Measurements from ENCODE around the gene DPP10.
"Not testable (repeated sequence)": the region's sequence is repeated elsewhere in the genome, so short reads cannot be mapped to it uniquely, and the experiment has no call there.

DPP10 gene

GRCh38 chr2:115305712-115306111, 863.3 kb downstream of the DPP10 start:
- DNase-seq = no peak

GRCh38 chr2:115314119-115314518, 871.7 kb downstream of the DPP10 start:
- DNase-seq = no peak

DNA sequence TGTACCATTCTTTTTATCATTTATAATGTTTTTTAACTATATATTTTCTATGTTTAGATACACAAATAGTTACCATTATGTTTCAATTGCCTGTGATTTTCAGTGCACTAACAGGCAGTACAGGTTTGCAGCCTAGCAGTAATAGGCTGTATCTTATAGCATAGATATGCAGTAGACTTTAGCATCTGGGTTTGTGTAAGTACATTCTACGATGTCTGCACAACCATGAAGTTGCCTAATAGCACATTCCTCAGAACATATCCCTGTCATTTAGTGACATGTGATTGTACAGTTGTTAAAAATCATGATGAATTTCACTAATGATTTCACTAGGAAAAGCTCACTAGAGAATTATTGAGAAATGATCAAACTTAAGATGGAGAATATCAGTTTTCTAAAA, 884.6 kb downstream of the DPP10 start:
- no peak for DNase-seq

GRCh38 chr2:115359550-115359949, 917.1 kb downstream of the DPP10 start:
- DNase-seq = no peak

GRCh38 chr2:115364093-115364492, 921.7 kb downstream of the DPP10 start:
- no peak for DNase-seq

DNA sequence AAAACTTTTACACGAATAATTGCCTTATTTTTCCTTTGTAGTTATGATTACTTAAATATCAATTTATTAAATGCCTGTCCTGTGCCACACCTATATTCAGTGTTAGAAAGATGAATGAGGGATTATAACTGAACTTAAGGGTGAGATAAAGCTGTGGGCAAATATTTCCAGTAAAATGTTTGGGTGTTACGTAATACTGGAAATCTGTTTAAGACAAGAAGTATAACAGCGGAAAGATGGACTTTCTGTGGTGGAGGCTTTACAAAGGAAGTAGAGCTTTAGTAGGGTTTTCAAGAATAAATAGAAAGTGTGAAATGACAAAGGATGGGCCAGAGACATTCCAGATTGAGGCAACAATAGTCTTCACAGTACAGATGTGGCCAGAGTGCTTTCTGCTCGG, 927.0 kb downstream of the DPP10 start:
- DNase-seq = no peak

DNA sequence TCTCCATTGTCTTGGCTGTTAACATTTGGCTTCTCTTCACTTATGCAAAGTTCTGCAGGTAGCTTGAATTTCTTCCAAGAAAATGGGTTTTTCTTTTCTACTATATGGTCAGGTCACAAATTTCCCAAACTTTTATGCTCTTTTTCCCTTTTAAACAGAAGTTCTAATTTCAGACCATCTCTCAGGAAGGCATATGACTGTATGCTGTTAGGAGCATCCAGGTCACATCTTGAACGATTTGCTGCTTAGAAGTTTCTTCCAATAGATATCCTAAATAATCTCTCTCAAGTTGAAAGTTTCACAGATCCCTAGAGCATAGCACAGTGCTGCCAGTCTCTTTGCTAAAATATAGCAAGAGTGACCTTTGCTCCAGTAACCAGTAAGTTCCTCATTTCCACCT, 932.5 kb downstream of the DPP10 start:
- DNase-seq = no peak

DNA sequence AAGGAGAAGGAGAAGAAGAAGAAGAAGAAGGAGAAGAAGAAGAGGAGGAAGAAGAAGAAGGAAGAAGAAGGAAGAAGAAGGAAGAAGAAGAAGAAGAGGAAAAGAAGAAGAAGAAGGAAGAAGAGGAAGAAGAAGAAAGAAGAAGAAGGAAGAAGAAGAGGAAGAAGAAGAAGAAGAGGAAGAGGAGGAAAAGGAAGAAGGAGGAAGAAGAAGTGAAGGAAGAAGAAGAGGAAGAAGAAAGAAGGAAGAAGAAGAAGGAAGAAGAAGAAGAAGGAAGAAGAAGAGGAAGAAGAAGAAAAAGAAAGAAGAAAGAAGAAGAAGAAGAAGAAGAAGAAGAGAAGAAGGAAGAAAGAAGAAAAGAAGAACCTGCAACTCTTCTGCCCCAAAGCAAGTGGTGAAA, 942.0 kb downstream of the DPP10 start:
- DNase-seq = no peak

DNA sequence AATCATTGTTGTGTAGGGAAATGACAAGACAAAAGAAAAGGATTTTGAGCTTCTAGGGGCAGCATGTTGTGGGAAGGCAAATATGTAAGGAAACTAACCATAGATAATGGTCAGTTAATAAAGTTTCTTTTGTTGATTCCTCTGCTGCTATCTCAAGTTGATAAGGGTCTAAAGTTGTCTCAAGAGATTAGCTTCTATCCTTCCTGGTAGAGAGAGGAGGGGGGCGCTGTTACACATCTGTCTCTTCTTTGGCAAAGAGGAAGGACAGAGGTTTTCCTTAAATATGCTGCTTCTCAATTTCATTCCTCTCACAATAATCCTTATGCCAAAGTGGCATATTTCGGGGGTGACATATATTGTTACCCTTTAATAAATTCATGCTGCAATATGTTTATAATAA, 944.0 kb downstream of the DPP10 start:
- DNase-seq = no peak

DNA sequence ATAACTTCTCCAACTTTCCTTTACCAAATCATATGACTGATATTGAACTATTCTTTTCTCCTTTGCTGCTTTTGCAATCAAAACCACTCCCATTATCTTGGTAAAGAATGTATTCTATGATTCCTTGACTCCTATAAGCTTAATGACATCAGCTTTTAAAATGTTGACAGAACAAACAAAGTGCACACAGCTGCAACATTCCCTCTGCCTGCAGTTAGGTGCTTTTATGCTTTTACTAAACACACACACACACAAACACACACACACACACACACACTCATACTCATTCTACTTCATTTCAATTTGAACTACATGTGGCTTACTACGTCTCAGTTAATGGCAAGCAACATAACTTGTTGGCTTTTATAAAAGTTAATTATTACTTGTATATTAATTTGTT, 946.6 kb downstream of the DPP10 start:
- DNase-seq = peak; percentile 37

DNA sequence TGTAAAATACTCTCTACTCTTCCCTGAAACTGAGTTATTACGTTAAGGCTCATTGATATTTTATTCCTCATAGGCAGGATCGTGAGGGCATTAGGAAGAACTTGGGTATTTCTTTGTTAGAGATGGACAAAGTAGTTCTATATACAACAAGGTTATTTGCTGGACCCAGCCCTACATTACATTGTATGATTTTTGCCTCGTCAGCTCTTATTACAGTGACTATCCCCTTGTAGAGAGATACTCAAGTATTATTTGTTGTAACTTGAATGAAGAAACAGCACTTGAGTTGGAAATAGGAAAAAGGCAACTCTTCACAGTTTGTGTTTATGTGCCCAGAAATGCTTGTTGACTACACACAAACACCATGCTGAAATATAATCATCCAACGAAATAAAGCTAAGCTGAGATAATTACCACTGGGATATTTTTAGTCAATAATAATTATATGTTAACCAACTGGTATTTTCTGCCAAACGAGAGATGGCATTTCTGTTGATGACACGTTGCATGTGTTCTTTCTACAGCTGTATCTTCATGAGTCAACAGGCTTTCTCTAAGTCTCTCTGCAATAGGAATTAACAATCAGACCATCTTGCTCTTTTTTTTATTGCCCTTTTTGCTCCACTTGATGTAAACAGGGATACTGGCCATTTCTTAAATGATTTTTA, 947.6 kb downstream of the DPP10 start:
- DNase-seq = peak; percentile 15

DNA sequence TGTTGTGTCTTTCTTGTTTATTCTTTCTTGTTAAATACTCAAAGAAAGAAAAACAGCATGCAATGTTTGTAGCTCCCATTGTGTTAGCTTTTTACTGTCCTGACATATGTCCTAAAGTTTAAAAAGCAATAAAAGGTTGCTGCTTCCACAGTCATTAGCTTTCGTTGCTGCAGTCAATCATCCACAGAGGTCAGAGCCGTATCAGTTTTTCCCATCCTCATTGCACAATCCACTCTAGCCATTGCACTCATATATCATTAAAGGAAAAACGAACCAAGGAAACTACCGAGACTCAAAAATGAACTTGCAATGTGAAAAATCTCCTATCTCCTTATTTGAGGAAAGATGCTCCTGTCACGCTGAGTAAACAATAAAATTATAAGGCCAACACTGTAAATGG, 954.1 kb downstream of the DPP10 start:
- DNase-seq = no peak

DNA sequence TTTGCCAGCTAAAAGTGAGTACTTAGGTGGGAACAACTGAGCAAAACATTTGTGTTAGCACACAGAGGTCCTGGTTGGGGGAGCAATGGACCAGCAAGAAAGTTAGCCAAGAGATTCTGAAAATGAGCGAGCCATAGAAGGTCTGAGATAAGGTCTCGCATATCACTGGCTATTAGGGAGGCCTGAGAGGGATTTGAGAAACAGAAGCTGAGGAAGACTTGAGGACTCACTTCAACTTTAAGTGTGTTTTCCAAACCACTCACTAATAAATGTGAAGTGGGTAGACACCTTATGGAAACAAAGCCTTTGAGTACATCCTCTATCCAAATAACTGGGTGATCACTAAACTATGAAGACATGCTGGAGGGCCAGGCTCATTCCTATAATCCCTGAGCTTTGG, 958.5 kb downstream of the DPP10 start:
- DNase-seq = no peak

- DNase-seq = no peak
Observed at GRCh38 chr2:115412501-115412900, 970.1 kb downstream of the DPP10 start.

DNA sequence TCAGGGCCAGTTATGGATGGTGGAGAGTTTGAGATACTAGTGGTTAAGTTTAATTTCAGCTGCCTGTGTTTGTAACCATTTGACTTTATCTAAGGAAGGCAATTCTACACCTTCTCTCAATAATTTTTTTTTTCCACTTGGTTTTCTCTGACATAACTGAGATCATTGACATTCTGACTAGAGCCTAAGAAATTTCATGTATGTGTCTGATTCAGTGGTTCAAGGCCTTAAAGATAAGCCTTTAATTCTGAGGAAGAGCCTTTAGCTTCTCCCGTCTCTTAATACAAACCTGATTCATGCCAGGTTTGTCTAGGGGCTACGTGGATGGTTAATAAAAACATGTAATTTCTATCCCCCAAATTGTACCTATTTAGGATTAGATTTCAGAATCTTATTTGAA, 971.4 kb downstream of the DPP10 start:
- no peak for DNase-seq

- no peak for DNase-seq
Observed at GRCh38 chr2:115414466-115414865, 972.0 kb downstream of the DPP10 start.

DNA sequence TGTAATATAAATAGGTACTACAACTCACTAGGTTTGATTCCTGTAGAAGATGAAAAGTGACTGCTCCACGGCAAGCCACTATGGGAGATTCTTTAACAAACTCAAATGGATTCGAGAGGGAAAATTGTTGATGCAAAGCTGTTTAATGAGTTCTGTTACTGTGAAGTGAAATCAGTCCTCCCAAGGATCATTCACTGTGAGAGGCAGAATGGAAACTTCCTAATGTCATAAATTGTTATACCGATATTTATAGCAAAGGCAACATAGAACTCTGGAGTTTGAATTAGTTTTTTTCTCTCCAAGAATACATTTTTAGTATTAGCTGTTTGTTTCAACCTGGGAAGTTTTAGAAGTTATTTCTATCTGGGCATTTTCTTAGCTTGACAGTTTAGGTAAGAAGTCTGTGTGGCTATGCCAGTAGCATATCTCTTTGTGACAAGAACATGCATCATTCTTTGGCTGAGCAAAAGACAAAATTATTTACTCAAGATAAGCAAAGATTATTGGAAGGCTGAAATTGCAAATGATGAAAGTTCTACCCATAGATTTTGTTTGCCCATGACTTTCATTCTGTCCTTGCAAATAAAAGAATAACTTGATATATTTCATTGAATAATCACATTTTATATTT, 979.7 kb downstream of the DPP10 start:
- no peak for DNase-seq

DNA sequence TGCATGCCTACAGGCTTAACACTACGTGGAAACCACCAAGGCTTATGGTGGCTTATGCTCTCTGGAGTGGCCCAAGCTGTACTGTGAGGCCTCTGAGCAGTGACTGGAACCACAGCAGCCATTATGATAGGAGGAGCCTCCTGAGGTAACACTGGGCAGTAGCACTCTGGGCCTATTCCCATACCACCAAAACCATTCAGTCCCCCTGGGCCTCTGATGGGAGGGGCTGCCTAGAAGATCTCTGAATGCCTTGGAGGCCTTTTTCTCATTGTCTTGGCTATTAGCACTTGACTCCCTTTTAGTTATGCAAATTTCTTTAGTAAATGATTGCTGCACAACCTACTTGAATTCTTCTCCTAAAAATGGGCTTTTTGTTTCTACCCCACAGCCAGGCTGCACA, 985.0 kb downstream of the DPP10 start:
- DNase-seq = no peak

- not testable (repeated sequence) for DNase-seq
Observed at GRCh38 chr2:115440746-115441145, 998.3 kb downstream of the DPP10 start.

GRCh38 chr2:115443539-115444185, 1001.2 kb downstream of the DPP10 start:
- DNase-seq = no peak

DNA sequence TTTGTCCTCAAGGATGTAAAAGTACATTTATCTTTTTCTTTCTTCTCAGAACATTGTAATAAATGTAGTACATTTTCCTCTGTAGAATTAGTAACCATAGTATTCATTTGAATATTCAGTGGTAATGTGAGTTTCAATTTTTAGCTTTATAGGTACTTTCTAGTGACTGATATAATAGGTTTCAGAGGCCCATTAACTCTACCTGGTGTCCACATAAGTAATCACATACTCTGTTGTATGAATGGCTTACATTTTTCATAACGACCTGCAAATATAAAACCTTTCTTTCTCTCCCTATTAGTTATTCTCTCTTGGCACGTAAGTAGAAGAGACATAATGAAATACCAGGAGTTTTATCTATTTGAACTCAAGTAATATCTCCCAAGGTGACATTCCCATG, 1017.6 kb downstream of the DPP10 start:
- no peak for DNase-seq

- DNase-seq = no peak
Observed at GRCh38 chr2:115480741-115481140, 1038.3 kb downstream of the DPP10 start.

GRCh38 chr2:115481842-115482241, 1039.4 kb downstream of the DPP10 start:
- no peak for DNase-seq

DNA sequence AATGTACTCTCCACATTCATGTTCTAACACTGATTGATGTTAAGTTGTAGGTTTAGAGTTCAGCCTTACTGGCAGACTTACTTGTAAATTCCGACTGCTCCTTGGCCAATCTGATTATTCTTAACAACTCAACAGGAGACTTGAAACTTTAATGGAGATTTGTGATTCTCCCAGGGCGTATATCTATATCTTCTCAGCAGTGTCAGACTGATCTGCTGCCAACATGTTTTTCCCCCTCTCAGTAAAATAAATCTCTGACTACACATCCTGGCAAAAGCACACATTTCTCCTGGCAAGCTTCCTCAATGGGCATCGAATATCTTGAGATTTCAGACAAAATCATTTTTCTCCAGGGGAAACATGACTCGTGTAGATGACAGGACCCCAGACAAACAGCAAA, 1041.2 kb downstream of the DPP10 start:
- no peak for DNase-seq

- no peak for DNase-seq
Observed at GRCh38 chr2:115484486-115484885, 1042.0 kb downstream of the DPP10 start.

All from COR-L47 (cell line).